IMR-90 (cell line): ENCODE results near the gene FARP1.

Experiments
- CEBPB ChIP-seq: IDR thresholded peaks from 2 replicates; pipeline ENCODE4 v1.6.1; 2012; ENCODE audit warnings: low read depth, low read length, improper control_type of control experiment
- CHD1 ChIP-seq: IDR thresholded peaks from 2 replicates; pipeline ENCODE4 v1.6.1; 2012; ENCODE audit warnings: low read depth, low read length, improper control_type of control experiment
- CTCF ChIP-seq: conservative IDR thresholded peaks from 2 replicates; pipeline ENCODE4 v1.5.1; 2012; ENCODE audit warnings: mild to moderate bottlenecking, low read depth, low read length, improper control_type of control experiment
- MAFK ChIP-seq: IDR thresholded peaks from 2 replicates; pipeline ENCODE4 v1.6.1; 2012; ENCODE audit warnings: low read depth, low read length, improper control_type of control experiment
- MAZ ChIP-seq: IDR thresholded peaks from 2 replicates; pipeline ENCODE4 v1.6.1; 2012; ENCODE audit warnings: low read depth, mild to moderate bottlenecking, low read length, improper control_type of control experiment, moderate library complexity, borderline replicate concordance
- MXI1 ChIP-seq: IDR thresholded peaks from 2 replicates; pipeline ENCODE4 v1.6.1; 2012; ENCODE audit warnings: low read depth, mild to moderate bottlenecking, low read length, moderate library complexity, borderline replicate concordance
- POLR2A ChIP-seq: IDR thresholded peaks from 2 replicates; pipeline ENCODE4 v1.6.1; 2012; ENCODE audit warnings: mild to moderate bottlenecking, low read depth, low read length
- RAD21 ChIP-seq: IDR thresholded peaks from 2 replicates; pipeline ENCODE4 v1.6.1; 2012; ENCODE audit warnings: low read length, improper control_type of control experiment
- RCOR1 ChIP-seq: IDR thresholded peaks from 2 replicates; pipeline ENCODE4 v1.6.1; 2012; ENCODE audit warnings: mild to moderate bottlenecking, low read length, improper control_type of control experiment; ENCODE audit not compliant: insufficient replicate concordance
- RFX5 ChIP-seq: IDR thresholded peaks from 2 replicates; pipeline ENCODE4 v1.8.0; 2012; ENCODE audit warnings: low read depth, mild to moderate bottlenecking, low read length, moderate library complexity
- SMC3 ChIP-seq: fragments of 150-350 bp; IDR thresholded peaks from 2 replicates; pipeline ENCODE4 v1.6.1; 2016; ENCODE audit warnings: low read depth, mild to moderate bottlenecking, antibody characterized with exemption, low read length, moderate library complexity

GRCh38 chr13:98467263-98467985 is 324.5 kb downstream of the FARP1 start:
- TF ChIP-seq RAD21, result no peak
- TF ChIP-seq POLR2A, result no peak
- TF ChIP-seq CTCF, result no peak
- TF ChIP-seq CEBPB, result no peak
- no peak for TF ChIP-seq CHD1
- TF ChIP-seq SMC3, result no peak
- TF ChIP-seq MAFK, result no peak
- TF ChIP-seq RCOR1, result no peak
- TF ChIP-seq MAZ, result no peak
- TF ChIP-seq RFX5, result no peak
- TF ChIP-seq MXI1, result no peak
